Subcutaneous abdominal adipose tissue (tissue), 5 donors: ENCODE data around the gene ATG14.
"Not testable (repeated sequence)": the region's sequence is repeated elsewhere in the genome, so short reads cannot be mapped to it uniquely, and the experiment has no call there.

Experiments
- H3K27ac ChIP-seq: one replicate; pipeline ENCODE4 v1.7.0; 2013; ENCODE audit warnings: low read depth, mild to moderate bottlenecking, inconsistent platforms, low read length, moderate library complexity
- H3K27me3 ChIP-seq, 5 donors: one replicate each; pipeline ENCODE4 v1.7.0; 2013; ENCODE audit warnings: low read length in 5 of 5, inconsistent platforms in 1 of 5; ENCODE audit not compliant: control insufficient read depth in 5 of 5, insufficient read depth in 4 of 5
- H3K36me3 ChIP-seq, 5 donors: one replicate each; pipeline ENCODE4 v1.7.0; 2013; ENCODE audit warnings: low read length in 5 of 5; ENCODE audit not compliant: control insufficient read depth in 5 of 5, insufficient read depth in 5 of 5
- H3K4me1 ChIP-seq, 5 donors: one replicate each; pipeline ENCODE4 v1.7.0; 2013; ENCODE audit warnings: low read length in 5 of 5, mild to moderate bottlenecking in 3 of 5, moderate library complexity in 1 of 5; ENCODE audit not compliant: control insufficient read depth in 5 of 5, insufficient read depth in 5 of 5
- H3K4me3 ChIP-seq, 5 donors: one replicate each; pipeline ENCODE4 v1.7.0; 2013; ENCODE audit warnings: low read length in 5 of 5, low read depth in 1 of 5
- H3K9ac ChIP-seq, 5 donors: one replicate each; pipeline ENCODE4 v1.7.0; 2013; ENCODE audit warnings: low read length in 5 of 5, mild to moderate bottlenecking in 4 of 5, moderate library complexity in 3 of 5
- H3K9me3 ChIP-seq, 5 donors: one replicate each; pipeline ENCODE4 v1.7.0; 2013; ENCODE audit warnings: low read length in 5 of 5; ENCODE audit not compliant: control insufficient read depth in 5 of 5
- donor health status: healthy.
- donor health status: healthy.
- donor health status: healthy.
- donor health status: healthy.
- donor health status: healthy.

Gene ATG14, protein sequence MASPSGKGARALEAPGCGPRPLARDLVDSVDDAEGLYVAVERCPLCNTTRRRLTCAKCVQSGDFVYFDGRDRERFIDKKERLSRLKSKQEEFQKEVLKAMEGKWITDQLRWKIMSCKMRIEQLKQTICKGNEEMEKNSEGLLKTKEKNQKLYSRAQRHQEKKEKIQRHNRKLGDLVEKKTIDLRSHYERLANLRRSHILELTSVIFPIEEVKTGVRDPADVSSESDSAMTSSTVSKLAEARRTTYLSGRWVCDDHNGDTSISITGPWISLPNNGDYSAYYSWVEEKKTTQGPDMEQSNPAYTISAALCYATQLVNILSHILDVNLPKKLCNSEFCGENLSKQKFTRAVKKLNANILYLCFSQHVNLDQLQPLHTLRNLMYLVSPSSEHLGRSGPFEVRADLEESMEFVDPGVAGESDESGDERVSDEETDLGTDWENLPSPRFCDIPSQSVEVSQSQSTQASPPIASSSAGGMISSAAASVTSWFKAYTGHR

GRCh38 chr14:55411426-55412389, at the start of gene ATG14:
TSS of gene ATG14 (minus strand) at chr14:55411830. CDS start at chr14:55411822, 8 bp downstream.
- no peaks in the 10 kb centered on the region for H3K9me3 ChIP-seq
- H3K36me3 ChIP-seq: peaks cover 0 to 5% (median 0%) of the 10 kb centered on the region in 5 donors
- peak within 1 kb of the TSS; percentile 91 to 98 (median 95) for H3K4me3 ChIP-seq
- peak within 1 kb of the TSS; percentile 60 to 98 (median 97) for H3K9ac ChIP-seq
- H3K4me1 ChIP-seq: peaks cover 0 to 40% (median 28%) of the 10 kb centered on the region in 5 donors
- peak within 1 kb of the TSS; percentile 88 for H3K27ac ChIP-seq
- no peaks in the 10 kb centered on the region for H3K27me3 ChIP-seq

DNA sequence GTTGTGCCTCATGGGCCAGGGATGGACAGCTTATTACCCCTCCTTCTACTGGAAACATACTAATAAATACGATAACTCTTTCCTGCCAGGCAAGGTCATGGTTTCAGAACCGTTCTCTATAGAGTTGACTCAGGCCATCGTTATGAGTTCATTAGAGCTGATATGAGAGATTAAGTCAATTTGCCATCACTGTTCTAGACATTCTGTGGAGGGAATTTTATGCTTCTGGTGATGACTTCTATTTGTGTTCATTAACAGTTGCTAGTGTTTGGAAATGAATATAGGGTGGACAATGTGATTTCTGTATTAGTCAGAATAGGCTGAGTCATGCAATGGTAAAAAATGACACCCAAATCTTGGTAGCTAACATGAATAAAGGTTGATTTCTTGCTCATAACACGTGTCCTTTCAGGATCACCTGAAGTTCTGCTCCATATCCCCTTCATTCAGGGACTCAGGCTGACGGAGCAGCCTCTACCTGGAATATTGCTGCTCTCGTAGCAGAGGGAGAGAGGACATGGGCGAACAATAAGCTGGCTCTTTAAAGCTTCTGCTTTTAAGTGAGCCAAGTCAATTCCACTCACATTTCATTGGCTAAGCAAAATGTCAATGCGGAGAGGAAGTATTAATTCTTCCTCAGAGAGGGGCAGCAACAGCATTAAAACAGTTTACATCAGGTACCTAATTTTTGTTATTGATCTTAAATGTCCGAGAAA, 47.3 kb upstream of the ATG14 start:
- peak overlapping the region in 2 of 5 donors; percentile 30 to 31 for H3K4me3 ChIP-seq
- no peaks in the 10 kb centered on the region for H3K9me3 ChIP-seq
- peaks cover 5 to 15% (median 12%) of the 10 kb centered on the region in 5 donors for H3K4me1 ChIP-seq
- no peak overlapping the region for H3K27ac ChIP-seq
- no peaks in the 10 kb centered on the region for H3K36me3 ChIP-seq
- H3K9ac ChIP-seq: no peak overlapping the region
- no peaks in the 10 kb centered on the region for H3K27me3 ChIP-seq

GRCh38 chr14:55457496-55457895, 45.9 kb upstream of the ATG14 start:
- Histone ChIP-seq H3K27ac (no peak overlapping the region), H3K9ac (no peak overlapping the region), H3K4me1 (peaks cover 5 to 19% (median 17%) of the 10 kb centered on the region in 5 donors), H3K4me3 (no peak overlapping the region), H3K9me3 (no peaks in the 10 kb centered on the region), H3K36me3 (no peaks in the 10 kb centered on the region), H3K27me3 (no peaks in the 10 kb centered on the region)

DNA sequence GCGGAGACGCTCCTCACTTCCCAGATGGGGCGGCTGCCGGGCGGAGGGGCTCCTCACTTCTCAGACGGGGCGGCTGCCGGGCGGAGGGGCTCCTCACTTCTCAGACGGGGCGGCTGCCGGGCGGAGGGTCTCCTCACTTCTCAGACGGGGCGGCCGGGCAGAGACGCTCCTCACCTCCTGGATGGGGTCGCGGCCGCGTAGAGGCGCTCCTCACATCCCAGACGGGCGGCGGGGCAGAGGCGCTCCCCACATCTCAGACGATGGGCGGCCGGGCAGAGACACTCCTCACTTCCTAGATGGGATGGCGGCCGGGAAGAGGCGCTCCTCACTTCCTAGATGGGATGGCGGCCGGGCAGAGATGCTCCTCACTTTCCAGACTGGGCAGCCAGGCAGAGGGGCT, 44.8 kb upstream of the ATG14 start:
- not testable (repeated sequence) for H3K27me3 ChIP-seq, H3K9ac ChIP-seq

DNA sequence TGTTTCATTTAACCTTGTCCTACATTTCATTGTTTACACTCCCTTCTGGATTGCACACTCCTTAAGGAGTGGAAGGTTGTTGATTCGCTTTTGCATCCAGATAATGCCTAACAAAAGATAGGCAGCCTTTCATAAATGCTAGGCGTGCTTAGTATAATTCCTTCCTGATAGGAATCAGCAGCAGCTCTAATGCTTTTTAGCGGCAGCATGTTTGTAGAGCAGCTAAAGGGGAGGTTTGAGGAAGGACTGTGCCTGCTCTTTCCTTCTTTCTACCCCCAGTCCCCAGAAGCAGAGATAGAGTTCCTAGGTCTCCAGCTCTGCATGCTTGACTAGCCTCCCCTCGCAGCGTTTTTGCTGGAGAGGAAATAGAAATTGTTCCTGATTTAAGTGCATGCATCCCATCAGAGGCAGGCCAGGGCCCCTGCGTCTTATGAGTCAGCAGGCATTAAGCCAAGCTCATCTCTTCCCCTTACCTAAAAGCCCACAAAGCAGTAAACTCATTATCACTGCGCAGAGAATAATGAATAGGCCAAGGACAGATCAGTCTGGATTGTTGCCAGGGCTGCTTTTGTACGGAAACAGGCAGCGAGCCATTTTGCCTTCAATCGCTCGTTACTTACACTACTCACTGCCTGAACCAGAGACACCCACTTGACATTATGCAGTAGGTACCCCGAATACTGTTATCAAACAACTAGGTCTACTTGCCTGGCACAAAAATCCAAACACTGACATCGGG, 42.8 kb upstream of the ATG14 start:
- peak overlapping the region in 3 of 5 donors; percentile 10 to 49 (median 43) for H3K9ac ChIP-seq
- no peaks in the 10 kb centered on the region for H3K36me3 ChIP-seq
- peak overlapping the region; percentile 2 to 47 (median 37) for H3K4me3 ChIP-seq

More for the DNA sequence above, 44.8 kb upstream of the ATG14 start:
- H3K9me3 ChIP-seq, H3K4me3 ChIP-seq, H3K27ac ChIP-seq, H3K36me3 ChIP-seq: not testable (repeated sequence)
- peaks cover 10 to 23% (median 21%) of the 10 kb centered on the region in 5 donors for H3K4me1 ChIP-seq

GRCh38 chr14:55451950-55452349, 40.3 kb upstream of the ATG14 start:
- H3K36me3 ChIP-seq: no peaks in the 10 kb centered on the region
- no peak overlapping the region for H3K27ac ChIP-seq
- H3K9me3 ChIP-seq: no peaks in the 10 kb centered on the region
- H3K4me1 ChIP-seq: peaks cover 11 to 28% (median 23%) of the 10 kb centered on the region in 5 donors
- H3K27me3 ChIP-seq: no peaks in the 10 kb centered on the region
- H3K9ac ChIP-seq: no peak overlapping the region
- no peak overlapping the region for H3K4me3 ChIP-seq

More for the DNA sequence above, 42.8 kb upstream of the ATG14 start:
- H3K9me3 ChIP-seq: no peaks in the 10 kb centered on the region
- H3K27ac ChIP-seq: no peak overlapping the region
- no peaks in the 10 kb centered on the region for H3K27me3 ChIP-seq
- H3K4me1 ChIP-seq: peaks cover 11 to 28% (median 23%) of the 10 kb centered on the region in 5 donors

DNA sequence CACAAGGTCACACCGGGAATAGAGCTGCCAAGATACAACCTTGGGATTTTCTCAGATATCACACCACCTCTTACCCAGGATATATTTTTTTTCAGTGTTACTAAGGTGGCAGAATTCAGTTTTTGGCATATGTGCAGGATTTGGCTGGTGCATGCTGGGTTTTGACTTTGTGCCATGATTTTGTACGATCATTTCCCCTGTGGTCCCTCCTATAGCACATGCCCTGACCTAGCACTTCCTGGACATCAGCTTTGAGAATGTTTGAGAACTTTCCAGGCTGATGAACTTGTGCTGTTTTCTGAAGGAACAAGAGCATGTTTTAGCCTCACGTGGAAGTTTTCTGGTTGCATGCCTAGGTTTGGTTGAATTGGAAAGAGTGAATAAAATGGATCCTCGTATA, 39.8 kb upstream of the ATG14 start:
- H3K27ac ChIP-seq: no peak overlapping the region
- H3K4me3 ChIP-seq: no peak overlapping the region
- H3K36me3 ChIP-seq: no peaks in the 10 kb centered on the region
- no peaks in the 10 kb centered on the region for H3K9me3 ChIP-seq
- peaks cover 11 to 28% (median 23%) of the 10 kb centered on the region in 5 donors for H3K4me1 ChIP-seq
- H3K9ac ChIP-seq: no peak overlapping the region
- no peaks in the 10 kb centered on the region for H3K27me3 ChIP-seq

- Histone ChIP-seq H3K4me1 (peaks cover 11 to 28% (median 23%) of the 10 kb centered on the region in 5 donors), H3K27ac (no peak overlapping the region), H3K9ac (no peak overlapping the region)
Observed at GRCh38 chr14:55450987-55451386, 39.4 kb upstream of the ATG14 start.

DNA sequence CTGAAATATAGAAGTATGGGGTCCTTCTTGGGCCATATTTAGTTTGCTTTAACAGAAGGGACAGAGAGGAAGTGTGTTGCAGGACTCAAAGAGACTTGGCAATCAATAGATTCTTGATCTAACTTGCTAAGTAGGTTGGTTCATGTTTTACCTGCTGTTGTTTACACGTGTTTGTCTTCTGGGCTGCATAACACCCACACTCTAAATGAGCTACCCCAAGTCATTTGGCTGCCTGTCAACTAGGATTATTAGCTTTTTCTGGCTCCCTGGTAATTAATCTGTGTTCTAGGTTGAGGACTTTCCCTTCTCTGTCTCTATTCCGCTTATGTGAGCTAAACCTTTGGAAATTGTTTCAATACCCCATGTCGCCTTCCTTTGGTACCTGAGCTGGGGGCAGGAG, 38.9 kb upstream of the ATG14 start:
- Histone ChIP-seq H3K4me3 (no peak overlapping the region), H3K27ac (no peak overlapping the region), H3K36me3 (no peaks in the 10 kb centered on the region), H3K9ac (no peak overlapping the region), H3K9me3 (no peaks in the 10 kb centered on the region), H3K4me1 (peaks cover 11 to 28% (median 23%) of the 10 kb centered on the region in 5 donors), H3K27me3 (no peaks in the 10 kb centered on the region)

More at GRCh38 chr14:55450987-55451386, 39.4 kb upstream of the ATG14 start:
- Histone ChIP-seq H3K27me3 (no peaks in the 10 kb centered on the region), H3K4me3 (no peak overlapping the region), H3K36me3 (no peaks in the 10 kb centered on the region), H3K9me3 (no peaks in the 10 kb centered on the region)
